CD4-positive, alpha-beta T cell treated with Interleukin-4 for 1 hour (primary cell): ENCODE data around the gene MAPK4.
"Not testable (repeated sequence)": the region's sequence is repeated elsewhere in the genome, so short reads cannot be mapped to it uniquely, and the experiment has no call there.

Source experiments
- DNase-seq, 2 donors: peaks; one replicate each; pipeline ENCODE4 v3.0.0-alpha.2; 2020 to 2022

Gene MAPK4

DNA sequence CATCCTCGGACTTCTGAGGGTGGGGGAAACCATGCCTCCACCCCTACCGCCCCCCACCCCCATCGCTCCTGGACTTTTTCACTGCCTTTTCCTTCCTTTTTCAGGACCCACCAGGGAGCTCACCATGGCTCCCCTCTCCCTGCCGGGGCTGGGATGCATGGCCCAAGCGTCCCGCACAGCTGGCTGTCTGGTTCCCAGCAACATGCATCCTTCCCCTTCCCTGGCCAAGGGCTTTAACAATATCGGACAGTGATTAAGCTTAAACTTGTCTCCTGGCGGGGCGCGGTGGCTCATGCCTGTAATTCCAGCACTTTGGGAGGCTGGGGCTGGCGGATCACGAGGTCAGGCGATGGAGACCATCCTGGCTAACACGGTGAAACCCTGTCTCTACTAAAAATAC is 215.8 kb downstream of the MAPK4 start:
- DNase-seq: no peak

DNA sequence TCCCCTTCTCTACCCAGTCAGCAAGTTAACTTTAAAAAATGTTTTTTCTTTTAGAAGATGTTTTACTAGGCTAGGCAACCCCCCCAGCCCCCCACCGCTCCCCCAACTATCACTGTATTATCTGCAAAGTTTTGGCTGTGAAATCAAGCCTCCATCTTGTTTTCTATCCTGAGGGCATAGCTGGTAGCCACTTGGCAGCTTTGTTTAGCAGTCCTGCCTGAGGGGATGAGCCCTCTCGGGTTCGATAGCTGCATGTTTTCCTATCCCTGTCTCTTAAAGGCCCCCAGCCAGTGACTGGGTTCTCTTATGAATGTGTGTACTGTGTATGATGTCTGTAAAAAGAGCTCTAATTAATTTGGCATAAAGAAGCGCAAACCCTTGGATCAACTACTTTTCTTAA is 216.5 kb downstream of the MAPK4 start:
- DNase-seq: no peak

DNA sequence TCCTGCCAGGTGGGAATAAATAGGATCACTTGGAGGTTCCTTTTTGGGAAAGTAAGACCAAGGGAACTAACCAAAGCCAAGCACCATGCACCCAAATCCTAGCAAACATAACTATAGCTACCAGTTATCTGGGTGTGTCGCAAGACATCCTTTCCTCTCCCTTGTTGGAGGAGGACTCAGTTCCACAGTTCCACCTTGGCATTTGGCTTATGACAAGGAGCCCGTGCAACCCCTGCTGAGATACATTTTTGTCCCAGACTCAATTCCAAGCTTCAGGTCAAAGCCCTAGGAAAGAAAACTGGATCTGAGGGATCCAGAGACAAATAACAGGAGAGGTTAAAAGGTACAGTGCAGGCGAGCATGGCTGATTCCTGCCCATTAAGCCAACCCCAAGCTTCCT is 219.1 kb downstream of the MAPK4 start:
- DNase-seq: not testable (repeated sequence)
